Stimulated activated CD4-positive, alpha-beta T cell treated with anti-CD3 and anti-CD28 coated beads, TNF-alpha, amount 100 ng/mL, for 4 hours (primary cell): ENCODE data around the gene CADM1.

Source experiments
- DNase-seq, 3 experiments: peaks; one replicate each; pipeline ENCODE4 v3.0.0-alpha.2; 2020; ENCODE audit warnings: low read depth in 3 of 3

Gene CADM1

GRCh38 chr11:115317277-115318185, 186.7 kb downstream of the CADM1 start:
- no peak for DNase-seq

DNA sequence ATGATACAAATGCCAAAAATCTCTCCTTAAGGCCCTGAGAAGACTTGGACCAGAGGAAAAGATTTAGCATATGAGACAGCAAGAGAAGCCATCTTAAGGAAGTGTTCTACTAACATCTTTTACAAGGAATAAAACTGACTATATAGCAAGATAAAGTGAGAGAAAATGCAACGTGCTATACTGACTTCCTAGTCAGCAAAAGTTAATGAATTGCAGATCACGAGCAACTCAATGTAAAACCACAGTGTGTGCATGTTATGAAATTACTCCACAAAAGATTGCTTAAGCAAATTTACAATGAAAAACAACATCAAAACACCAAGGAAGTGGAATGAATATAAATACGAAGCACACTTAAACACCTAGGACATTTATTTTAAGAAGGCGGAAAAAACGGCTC, 187.5 kb downstream of the CADM1 start:
- no peak for DNase-seq

- DNase-seq = no peak
Observed at GRCh38 chr11:115314330-115314920, 189.8 kb downstream of the CADM1 start.

DNA sequence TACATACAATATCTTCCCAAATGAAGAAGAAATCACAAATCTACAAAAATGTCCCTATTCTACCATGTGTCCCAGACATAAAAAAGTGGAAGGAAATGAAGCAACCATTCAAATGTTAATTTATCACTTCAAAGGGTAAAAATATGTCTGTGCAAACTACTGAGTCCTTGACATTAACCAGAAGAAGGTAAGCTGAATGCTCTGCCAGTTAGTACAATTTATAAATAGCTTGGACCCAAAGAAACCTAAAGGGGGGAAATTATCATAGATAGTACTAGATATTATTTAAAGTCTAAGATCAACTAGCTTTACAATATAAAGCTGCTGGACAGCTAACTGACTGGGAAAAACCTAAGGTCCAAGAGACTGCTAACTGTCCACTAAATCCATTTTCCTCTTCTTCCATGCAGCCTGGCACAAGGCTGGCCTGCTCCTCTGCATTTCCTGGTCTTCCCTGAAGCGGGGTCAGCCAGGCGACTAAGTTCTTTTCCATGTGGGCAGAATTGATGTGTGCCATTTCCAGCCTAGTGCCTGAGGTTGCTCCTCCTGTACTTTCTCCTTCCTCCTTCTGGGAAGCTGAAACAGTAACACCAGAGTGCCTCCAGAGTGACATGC, 190.9 kb downstream of the CADM1 start:
- DNase-seq = no peak

DNA sequence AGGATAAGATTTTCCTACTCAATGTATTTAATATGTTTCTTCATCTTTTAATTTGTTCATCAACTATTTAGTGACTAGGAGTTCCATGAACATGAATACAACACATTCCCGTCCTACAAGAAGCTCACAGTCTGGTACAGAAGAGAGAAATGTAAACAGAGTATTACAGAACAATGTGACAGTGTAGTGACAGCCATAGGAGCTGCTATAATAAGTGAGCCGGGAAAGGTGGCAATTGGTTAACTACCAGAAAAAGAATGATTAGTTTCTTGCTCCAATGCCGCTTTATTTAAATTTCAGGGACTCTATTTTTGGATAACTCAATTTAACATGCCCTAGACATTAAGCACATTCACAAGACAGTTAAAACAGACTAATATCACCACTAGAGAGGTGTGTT, 192.3 kb downstream of the CADM1 start:
- no peak for DNase-seq

- no peak for DNase-seq
Observed at GRCh38 chr11:115306689-115307088, 197.5 kb downstream of the CADM1 start.

DNA sequence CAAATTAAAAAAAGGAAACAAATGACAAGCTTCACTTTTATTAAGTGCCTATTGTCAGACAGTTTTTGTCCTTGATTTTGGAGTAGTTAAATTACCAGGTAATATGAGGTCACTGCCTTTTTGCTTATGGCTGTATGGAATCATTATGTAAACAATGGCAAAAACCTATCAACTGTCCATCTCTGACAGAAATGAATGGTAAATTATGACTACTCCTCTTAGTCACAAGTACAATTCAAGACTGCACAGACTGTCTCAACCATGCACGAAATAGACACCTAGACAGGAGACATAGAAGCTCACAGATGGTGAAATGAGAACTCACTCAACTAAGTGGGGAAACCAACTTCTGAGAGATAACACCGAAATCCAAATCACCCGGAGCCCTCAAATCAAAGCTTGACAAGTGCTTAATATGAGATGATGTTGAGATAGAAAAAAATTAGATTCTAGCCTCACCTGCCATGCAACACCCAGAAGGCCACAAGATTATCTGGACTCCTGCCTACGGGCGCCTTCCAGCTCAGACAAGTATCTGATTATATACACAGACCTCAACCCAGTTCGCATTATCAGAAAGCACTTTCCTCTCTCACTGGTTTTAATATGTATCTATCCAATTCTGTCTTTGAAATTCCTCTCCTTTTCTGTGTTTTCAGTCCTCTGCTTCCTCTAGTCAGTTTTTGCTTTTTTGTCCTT, 199.3 kb downstream of the CADM1 start:
- no peak for DNase-seq

DNA sequence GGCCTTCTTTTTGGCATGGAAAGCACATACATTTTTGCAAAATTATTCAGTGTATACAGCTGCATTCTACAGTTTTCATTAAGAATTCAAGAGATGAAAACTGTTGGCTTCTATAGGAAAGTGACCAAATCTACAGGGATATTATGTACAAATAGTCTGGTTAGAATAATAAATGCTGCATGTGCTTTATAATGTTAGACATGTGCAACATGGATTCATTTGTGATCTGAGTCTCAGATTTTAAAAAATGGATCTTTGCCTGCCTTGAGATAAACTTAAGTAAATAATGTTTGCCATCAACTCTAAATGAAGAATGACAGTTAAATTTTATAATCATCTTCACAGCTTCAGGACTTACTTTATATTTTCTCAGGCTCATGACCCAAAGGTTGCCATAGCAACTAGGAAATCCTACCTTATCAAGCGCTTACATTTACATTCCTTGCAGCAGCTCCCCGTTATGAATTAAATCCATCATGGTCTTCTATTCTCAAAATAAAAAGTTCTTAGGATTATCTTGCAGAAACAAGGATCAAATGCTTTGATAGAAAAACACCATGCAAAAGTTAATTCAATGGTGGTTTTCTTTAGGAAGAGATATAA, 200.2 kb downstream of the CADM1 start:
- DNase-seq = no peak

- no peak for DNase-seq
Observed at GRCh38 chr11:115302946-115303703, 201.1 kb downstream of the CADM1 start.

DNA sequence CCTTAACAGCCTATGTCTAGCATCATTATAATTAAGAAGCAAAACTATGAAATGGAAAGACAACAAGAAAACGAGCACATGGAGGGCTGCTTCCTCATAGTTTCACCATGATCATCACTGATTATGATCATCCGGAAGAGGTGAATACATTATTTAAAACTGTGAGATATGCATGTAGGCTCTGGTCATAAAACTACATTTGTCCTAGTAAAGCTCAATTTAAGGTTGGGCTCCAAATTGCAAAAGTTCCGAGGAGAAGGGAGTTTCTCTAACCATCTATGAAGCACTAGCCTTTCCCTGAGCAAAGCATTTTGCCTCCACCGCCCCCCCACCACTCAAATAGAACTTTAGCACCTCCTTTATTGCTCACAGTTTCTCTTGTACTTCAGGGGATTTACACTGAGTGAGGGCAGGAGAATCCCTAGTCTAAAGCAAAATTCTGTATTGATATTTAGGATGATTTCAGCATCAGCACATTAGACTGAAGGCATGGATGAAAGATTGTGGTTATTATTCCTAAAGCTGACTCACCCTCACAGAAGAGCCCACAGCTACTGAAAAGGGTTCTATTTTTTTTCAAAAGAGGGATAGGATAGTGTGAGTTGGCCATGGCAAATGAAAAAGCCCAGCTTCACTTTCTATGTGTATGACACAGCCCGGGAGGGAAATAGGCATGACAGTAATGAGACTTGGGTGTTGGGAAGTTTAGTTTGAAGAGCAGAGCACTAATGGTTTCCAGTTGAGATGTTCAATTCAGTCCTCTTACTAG, 203.4 kb downstream of the CADM1 start:
- DNase-seq = no peak

GRCh38 chr11:115298300-115299012, 205.8 kb downstream of the CADM1 start:
- DNase-seq = no peak

DNA sequence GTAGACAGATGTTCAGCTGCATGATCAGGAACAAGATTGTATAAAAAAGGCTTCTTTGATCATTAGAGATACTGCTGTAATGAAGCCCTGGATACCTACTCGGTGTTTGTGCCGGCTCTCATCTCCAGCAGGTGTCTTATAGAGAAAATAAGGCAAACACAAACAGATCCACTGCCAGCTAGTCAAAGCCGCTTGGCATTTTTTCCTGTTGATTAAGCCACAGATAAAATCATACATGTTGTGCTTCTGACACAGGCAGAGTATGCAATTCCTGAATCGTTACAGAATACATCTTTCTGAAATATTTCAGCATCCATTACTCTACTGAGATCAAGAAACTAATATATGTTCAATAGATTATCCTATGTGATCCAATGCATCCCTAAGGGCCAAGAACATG, 206.9 kb downstream of the CADM1 start:
- DNase-seq = no peak

- no peak for DNase-seq
Observed at GRCh38 chr11:115291325-115291724, 212.9 kb downstream of the CADM1 start.

DNA sequence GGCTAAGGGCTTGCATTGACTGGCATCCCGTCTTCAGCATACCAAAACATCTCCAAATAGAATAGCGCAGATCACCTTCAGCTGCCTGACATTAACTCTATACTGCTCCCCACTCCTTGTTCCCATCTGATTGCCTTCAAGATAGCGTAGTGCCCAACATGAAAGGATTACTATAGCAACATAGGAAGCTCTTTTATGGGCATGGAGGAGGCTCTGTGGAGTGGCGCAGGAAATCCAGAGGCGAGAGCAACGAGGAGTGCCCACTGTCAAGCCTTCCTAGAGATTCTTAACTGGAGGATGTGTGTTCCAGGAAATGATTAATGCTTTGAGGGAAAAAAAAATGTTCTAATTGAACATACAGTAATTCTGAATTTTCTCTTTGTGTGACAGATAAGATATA, 213.3 kb downstream of the CADM1 start:
- DNase-seq = no peak

DNA sequence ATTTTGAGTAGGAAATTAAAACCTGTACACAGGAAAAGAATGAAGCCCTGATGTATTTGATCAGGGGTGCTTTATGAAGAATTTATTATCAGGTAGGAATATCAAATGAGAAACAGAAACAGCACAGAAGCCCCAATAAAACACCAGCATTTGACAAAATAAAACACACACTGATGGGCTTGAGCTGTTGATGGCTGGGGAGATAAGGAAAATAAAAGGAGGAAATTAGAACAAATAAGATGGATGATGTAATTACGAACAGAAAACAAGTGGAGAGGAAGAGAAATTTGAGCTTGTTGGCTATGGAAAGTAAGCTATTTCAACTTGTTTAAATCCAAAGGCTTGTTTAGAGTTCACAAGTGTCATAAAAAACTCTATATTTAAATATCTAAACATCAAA, 213.7 kb downstream of the CADM1 start:
- no peak for DNase-seq

DNA sequence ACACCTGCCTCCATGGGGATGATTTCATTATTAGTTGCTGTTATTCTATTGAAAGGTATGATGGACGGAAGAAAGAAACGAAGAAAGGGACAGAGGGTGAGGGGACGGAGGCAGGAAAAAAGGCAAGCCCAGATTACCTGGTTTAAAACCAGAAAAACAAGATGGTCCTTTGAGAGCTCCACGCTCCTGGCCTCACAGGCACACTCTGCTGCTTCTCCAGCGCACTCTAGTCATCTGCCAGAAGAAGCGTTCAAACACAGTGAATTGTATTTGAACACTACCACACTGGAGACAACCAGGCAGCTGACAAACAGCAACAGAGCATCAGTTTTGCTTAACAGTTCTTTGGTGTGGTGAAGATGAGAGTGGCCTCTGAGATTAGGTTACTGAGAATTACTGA, 216.9 kb downstream of the CADM1 start:
- no peak for DNase-seq

DNA sequence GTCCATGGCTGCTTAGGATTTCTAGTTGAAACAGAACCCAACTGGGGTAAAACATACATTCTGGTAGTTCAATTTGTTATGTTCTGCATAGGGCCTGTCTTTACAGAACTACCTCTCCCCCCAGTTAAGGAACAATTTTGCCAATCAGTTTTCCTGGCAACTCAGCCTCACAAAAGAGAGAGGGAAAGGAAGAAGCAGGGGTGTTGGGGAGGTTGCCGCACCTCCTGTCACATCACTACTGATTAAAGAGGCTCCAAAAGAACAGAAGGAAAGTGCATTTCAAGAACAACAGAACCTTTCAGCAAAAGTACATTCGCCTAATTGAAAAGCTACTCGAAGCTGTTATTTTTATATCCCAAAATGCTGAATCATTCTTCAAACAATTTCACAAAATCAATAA, 217.6 kb downstream of the CADM1 start:
- DNase-seq = no peak

DNA sequence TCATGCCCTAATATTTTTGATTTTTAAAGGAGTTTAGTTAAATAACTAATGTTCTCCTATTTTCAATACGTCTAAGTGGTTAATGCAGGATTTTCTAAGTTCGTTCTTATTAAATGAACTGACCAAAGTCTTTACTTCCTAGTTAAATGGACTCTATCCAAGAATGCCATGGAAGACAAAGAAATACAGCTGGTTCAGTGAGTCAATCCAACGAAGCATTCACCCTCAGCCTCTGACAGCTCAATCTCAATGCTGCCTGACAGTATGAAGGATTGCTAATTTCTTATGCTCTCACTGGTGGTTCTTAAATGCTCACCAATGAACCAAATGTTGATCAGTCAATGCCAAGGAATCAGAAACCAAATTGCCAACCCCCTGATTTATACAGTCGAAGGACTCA, 219.4 kb downstream of the CADM1 start:
- DNase-seq = no peak

DNA sequence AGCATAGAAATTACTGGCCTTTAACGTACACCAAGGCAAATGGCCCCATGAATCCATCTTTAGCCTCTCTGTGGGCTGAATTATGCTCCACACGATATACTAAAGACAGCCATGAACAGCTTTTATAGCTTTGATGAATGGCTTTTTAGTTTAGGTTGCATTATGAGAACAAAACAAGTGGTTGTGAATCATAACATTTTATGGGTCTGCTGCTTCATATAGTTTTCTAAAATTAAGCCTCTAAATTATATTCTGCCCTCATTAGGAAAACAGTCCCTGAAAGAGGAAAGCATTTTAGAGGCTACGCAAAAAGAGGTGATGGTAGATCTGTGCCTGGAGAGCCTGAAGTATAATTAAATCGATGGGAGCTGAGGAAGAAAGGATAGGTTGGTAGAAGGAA, 221.3 kb downstream of the CADM1 start:
- DNase-seq = no peak

DNA sequence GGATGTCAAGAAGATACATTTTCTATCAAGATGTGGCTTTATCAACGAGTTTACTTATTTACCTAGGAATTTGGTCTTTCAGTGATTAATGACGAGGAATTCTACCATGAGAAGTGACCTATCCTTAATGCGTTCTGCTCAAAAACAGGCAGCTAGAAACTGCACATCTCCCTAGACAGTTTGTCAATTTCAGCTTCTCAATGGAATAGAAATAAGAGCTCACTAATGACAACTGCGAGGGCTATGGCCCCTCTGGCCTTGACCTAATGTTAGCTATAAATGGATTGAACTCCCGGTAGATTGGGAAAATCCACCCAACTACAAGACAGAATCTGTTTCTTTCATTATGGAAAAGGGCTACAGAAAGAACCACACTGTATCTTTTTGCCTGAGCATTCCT, 223.4 kb downstream of the CADM1 start:
- DNase-seq = no peak
